ENCODE data around the gene CA6.
A peak's percentile ranks its signal among the peaks of the same experiment; 100 is the strongest.
"Not testable (repeated sequence)": the region's sequence is repeated elsewhere in the genome, so short reads cannot be mapped to it uniquely, and the experiment has no call there.

Gene CA6

GRCh38 chr1:8969937-8970336 lies 24.3 kb downstream of the CA6 start:
- DNase-seq (ENCODE audit: low read depth) = no peak

- DNase-seq (ENCODE audit: low read depth) = no peak
These were observed 25.2 kb downstream of the CA6 start for GRCh38 chr1:8970870-8971337.

- DNase-seq (ENCODE audit: low read depth) = no peak
These were observed 28.9 kb downstream of the CA6 start for GRCh38 chr1:8974551-8974950.

- DNase-seq (ENCODE audit: low read depth) = no peak
These were observed 30.7 kb downstream of the CA6 start for GRCh38 chr1:8976338-8976737.

GRCh38 chr1:8976896-8977450 lies 31.3 kb downstream of the CA6 start:
- no peak for DNase-seq (ENCODE audit: low read depth)

GRCh38 chr1:8980656-8981055 lies 35.0 kb downstream of the CA6 start:
- no peak for DNase-seq (ENCODE audit: low read depth)

- no peak for DNase-seq (ENCODE audit: low read depth)
These were observed 35.5 kb downstream of the CA6 start for GRCh38 chr1:8981169-8981568.

GRCh38 chr1:8984203-8984602 lies 38.5 kb downstream of the CA6 start:
- DNase-seq (ENCODE audit: low read depth) = no peak

GRCh38 chr1:8984990-8985389 lies 39.3 kb downstream of the CA6 start:
- DNase-seq (ENCODE audit: low read depth) = no peak

- DNase-seq (ENCODE audit: low read depth) = no peak
These were observed 40.5 kb downstream of the CA6 start for GRCh38 chr1:8985915-8986813.

GRCh38 chr1:8986814-8987190 lies 41.1 kb downstream of the CA6 start:
- no peak for DNase-seq (ENCODE audit: low read depth)

- peak; percentile 48 for DNase-seq (ENCODE audit: low read depth)
These were observed 42.4 kb downstream of the CA6 start for GRCh38 chr1:8987881-8988617.

GRCh38 chr1:8988618-8988967 lies 42.9 kb downstream of the CA6 start:
- no peak for DNase-seq (ENCODE audit: low read depth)

- DNase-seq (ENCODE audit: low read depth) = no peak
These were observed 43.4 kb downstream of the CA6 start for GRCh38 chr1:8989061-8989460.

- no peak for DNase-seq (ENCODE audit: low read depth)
These were observed 44.2 kb downstream of the CA6 start for GRCh38 chr1:8989821-8990220.

GRCh38 chr1:8992936-8993687 lies 47.4 kb downstream of the CA6 start:
- DNase-seq (ENCODE audit: low read depth) = no peak

GRCh38 chr1:8993962-8994675 lies 48.5 kb downstream of the CA6 start:
- not testable (repeated sequence) for DNase-seq (ENCODE audit: low read depth)

GRCh38 chr1:9001534-9002214 lies 56.0 kb downstream of the CA6 start:
- not testable (repeated sequence) for DNase-seq (ENCODE audit: low read depth)

- not testable (repeated sequence) for DNase-seq (ENCODE audit: low read depth)
These were observed 56.5 kb downstream of the CA6 start for GRCh38 chr1:9002215-9002560.

- DNase-seq (ENCODE audit: low read depth) = no peak
These were observed 58.5 kb downstream of the CA6 start for GRCh38 chr1:9004031-9004699.
